ENCODE measurements around the gene NFIA.
"Not testable (repeated sequence)": the region's sequence is repeated elsewhere in the genome, so short reads cannot be mapped to it uniquely, and the experiment has no call there.

NFIA gene

DNA sequence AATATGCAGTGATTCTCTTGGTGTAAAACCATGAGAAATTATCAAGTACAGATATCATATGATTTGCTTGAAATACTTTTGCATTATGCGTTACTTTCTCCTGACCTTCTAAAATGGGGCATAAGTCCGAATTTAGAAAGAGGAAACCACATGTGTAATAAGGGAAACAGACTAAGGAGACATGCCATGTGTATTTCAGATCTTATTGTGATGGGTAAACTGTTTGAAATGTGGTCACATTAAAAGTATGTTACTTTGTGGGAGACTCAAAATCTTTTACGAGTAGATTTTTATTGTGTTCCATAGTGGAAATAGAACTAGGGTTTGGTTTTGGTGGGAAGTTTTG lies 173.0 kb downstream of the NFIA start:
- DNase-seq: no peak

GRCh38 chr1:61259379-61260148 lies 177.2 kb downstream of the NFIA start:
- no peak for DNase-seq

GRCh38 chr1:61260171-61260570 lies 177.8 kb downstream of the NFIA start:
- DNase-seq: no peak

- DNase-seq: no peak
Measured at GRCh38 chr1:61261595-61261994, 179.2 kb downstream of the NFIA start.

GRCh38 chr1:61263905-61264824 lies 181.8 kb downstream of the NFIA start:
- DNase-seq: no peak

GRCh38 chr1:61264825-61265242 lies 182.5 kb downstream of the NFIA start:
- no peak for DNase-seq

GRCh38 chr1:61265665-61266064 lies 183.3 kb downstream of the NFIA start:
- DNase-seq: no peak

DNA sequence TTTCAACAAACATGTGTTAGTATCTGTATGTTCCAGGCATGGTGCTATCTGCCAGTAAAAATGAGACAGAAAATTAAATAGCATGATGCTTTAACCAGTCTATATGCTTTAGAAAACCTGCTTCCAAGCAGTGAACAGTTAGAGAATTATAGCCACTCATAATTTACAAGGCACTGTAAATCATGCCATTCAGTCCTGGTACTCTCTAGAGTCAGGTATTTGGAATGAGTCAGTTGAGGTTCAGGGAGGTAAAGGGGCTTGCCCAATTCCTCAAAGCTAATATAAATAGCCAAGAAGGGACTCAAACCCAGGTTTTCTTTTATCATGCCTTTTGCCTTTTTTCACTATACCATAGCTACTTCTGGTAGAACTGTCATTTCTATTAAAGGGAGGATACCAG lies 184.4 kb downstream of the NFIA start:
- DNase-seq: no peak

- DNase-seq: no peak
Measured at GRCh38 chr1:61268546-61269240, 186.3 kb downstream of the NFIA start.

DNA sequence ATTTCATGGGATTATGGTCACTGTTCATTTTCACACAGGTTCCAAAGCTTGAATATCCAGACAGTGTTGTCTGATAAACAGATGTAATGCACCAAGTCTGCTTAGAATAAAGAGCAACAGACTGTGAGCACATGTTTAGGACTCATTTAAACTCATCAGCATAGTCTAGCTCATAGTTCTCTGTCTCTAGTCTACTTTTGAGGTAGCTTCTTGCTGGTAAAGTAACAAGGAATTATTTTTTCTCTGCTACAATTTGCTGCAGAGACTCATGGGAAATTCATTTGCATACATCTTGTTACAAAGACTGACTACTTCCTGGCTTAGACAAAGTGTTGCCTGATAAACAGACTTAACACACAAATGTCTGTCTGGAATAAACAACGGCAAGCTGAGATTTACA lies 187.2 kb downstream of the NFIA start:
- DNase-seq: no peak

DNA sequence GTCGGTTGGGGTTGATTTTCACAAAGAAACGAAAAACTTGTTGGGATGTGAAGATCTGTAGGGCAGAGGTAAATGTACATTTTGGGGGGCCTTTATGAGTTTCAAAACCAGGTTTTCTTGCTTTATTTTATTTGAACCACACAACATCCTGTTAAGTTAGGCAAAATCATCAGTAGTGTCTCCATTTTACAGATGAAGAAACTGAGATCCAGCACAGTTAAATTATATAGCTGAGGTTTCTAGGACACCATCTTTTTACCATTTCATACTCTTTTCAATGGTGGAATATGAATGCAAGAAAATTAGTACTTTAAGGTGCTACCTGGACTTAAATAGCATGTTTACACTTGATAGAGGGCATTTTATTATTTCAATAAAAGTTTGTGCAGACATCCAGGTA lies 187.7 kb downstream of the NFIA start:
- DNase-seq: no peak

- no peak for DNase-seq
Measured at GRCh38 chr1:61270761-61271411, 188.5 kb downstream of the NFIA start.

DNA sequence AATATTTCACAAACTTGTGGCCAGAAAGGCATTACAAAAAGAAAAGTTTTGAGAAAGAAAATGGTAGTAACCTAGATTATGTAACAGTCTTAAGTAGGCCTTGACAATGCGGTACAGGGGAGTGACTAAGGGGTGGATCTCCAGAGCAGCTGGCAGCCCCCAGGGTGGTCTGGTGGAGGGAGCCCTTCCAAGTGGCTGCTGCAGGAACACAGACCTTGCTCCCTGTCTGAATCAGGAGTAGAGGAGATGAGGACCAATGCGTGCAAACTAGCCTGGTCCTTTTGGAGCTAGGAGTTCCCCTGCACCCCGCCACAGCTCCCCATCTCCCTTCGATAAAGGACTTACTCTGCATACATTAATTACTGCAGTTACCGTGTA lies 189.0 kb downstream of the NFIA start:
- DNase-seq: no peak

GRCh38 chr1:61273167-61273705 lies 190.9 kb downstream of the NFIA start:
- no peak for DNase-seq

DNA sequence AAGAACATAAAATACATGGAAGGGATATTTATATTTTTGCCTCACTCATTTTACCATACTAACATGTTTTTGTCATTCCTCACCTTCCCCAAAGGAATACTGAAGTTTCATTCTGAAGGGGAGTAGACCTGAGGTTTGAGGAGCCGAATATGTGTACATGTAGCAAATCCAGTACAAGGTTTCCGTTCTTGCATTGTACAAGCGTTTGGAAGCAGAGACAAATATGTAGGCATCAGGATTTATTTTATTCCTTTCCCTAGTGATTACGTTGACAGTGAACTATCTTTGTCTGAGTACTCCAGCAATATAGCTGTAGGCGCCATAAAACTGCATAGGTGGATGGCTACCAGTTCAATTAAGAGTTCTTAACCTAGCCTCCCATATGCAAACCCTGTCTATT lies 191.5 kb downstream of the NFIA start:
- no peak for DNase-seq

- DNase-seq: no peak
Measured at GRCh38 chr1:61274939-61275338, 192.6 kb downstream of the NFIA start.

GRCh38 chr1:61276246-61276645 lies 193.9 kb downstream of the NFIA start:
- no peak for DNase-seq

GRCh38 chr1:61277121-61277690 lies 194.8 kb downstream of the NFIA start:
- no peak for DNase-seq

GRCh38 chr1:61278503-61278902 lies 196.1 kb downstream of the NFIA start:
- DNase-seq: not testable (repeated sequence)

GRCh38 chr1:61278966-61279365 lies 196.6 kb downstream of the NFIA start:
- DNase-seq: no peak

DNA sequence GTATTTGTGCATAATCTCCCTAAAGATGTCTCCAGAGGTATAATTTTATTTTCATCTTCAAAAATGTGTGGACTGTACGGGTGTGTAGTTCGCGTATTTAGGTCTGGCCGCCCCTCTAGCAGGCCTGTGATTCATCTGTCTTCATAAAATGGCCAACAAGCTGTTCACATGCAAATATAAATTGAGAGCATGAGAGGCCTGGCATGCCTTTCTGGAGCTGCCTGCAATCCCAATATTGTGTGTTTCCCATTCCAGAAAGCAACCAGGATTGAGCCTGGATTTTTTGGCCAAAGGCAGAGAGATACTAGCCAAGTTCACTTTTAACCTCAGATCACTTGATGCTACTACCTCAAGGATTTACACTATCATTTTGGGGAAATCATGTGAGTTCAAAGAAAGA lies 197.2 kb downstream of the NFIA start:
- no peak for DNase-seq

- no peak for DNase-seq
Measured at GRCh38 chr1:61280452-61280851, 198.1 kb downstream of the NFIA start.
